Vagina (tissue), 2 donors: ENCODE data around the gene FAM180A. TPM values are rescaled to one million over a fixed set of nuclear protein-coding genes. Genes with fewer than 3 reads are reported as not detected.
A peak's percentile ranks its signal among the peaks of the same experiment; 100 is the strongest.

ENCODE experiments used
- DNase-seq, 2 donors: peaks; one replicate each; pipeline ENCODE4 v3.0.0-alpha.2; 2017; ENCODE audit errors: extremely low spot score in 2 of 2
- H3K27ac ChIP-seq: fragments of 200-600 bp; sonication (generic); one replicate; pipeline ENCODE4 v1.5.1; 2019
- H3K27me3 ChIP-seq: fragments of 200-600 bp; sonication (generic); one replicate; pipeline ENCODE4 v1.5.1; 2019
- H3K36me3 ChIP-seq, 2 donors: fragments of 200-600 bp; sonication (generic); one replicate each; pipeline ENCODE4 v1.5.1; 2017 to 2019
- H3K4me1 ChIP-seq: fragments of 200-600 bp; sonication (generic); one replicate; pipeline ENCODE4 v1.5.1; 2019
- H3K4me3 ChIP-seq, 2 donors: fragments of 200-600 bp; sonication (generic); 1 replicate in 1 of 2; 2 replicates in 1 of 2; pipeline ENCODE4 v1.5.1; 2016 to 2019
- H3K9me3 ChIP-seq: fragments of 200-600 bp; sonication (generic); one replicate; pipeline ENCODE4 v1.5.1; 2019
- CTCF ChIP-seq, 3 experiments: fragments of 450-650 bp in 2 of 3; fragments of 200-600 bp in 1 of 3; sonication (generic) in 1 of 3; IDR thresholded peaks; one replicate each; pipeline ENCODE4 v1.5.1; 2017 to 2019; ENCODE audit warnings: antibody characterized with exemption in 3 of 3, mild to moderate bottlenecking in 2 of 3, moderate library complexity in 2 of 3
- POLR2A ChIP-seq, 2 donors: fragments of 450-650 bp; IDR thresholded peaks; one replicate each; pipeline ENCODE4 v1.6.1; 2017; ENCODE audit warnings: antibody characterized with exemption in 2 of 2, mild to moderate bottlenecking in 2 of 2, moderate library complexity in 2 of 2
- POLR2AphosphoS5 ChIP-seq, 2 donors: sonication (generic); formaldehyde crosslinking; IDR thresholded peaks; one replicate each; pipeline ENCODE4 v1.9.0; 2017; ENCODE audit warnings: antibody characterized with exemption in 2 of 2, mild to moderate bottlenecking in 2 of 2, low read depth in 1 of 2; ENCODE audit not compliant: insufficient read depth in 1 of 2
- intact Hi-C: fragments of 100-400 bp; cut with DNase I; formaldehyde crosslinking; loops from one replicate; pipeline ENCODE4 v1.15.1; 2023
- total RNA-seq: library from RNA; depleted of rRNA; stranded (reverse); fragments of >200 nt; gene quantifications from one replicate; pipeline ENCODE4 v1.2.3, GENCODE V29; 2016

Gene FAM180A
- total RNA-seq = 7.1 TPM

- Histone ChIP-seq H3K36me3 (no peaks in the 10 kb centered on the region), H3K4me1 (peaks cover 26% of the 10 kb centered on the region), H3K4me3 (peak within 1 kb of the TSS; percentile 10 to 22), H3K27me3 (no peaks in the 10 kb centered on the region), H3K27ac (peak within 1 kb of the TSS; percentile 66), H3K9me3 (no peaks in the 10 kb centered on the region)
- DNase-seq = no peak
- intact Hi-C loops = no loop called here
- peak; percentile 32 to 65 for TF ChIP-seq POLR2AphosphoS5 (IDR thresholded peaks at IDR 0.05; ENCODE audit: insufficient read depth in 1 of 2, low read depth in 1 of 2)
- TF ChIP-seq POLR2A (IDR thresholded peaks at IDR 0.05) = no peak
Observed at GRCh38 chr7:135748770-135749169, at the start of gene FAM180A. Gene FAM180A, minus strand, starts transcription at chr7:135748813. Its CDS starts 233 bp downstream, at chr7:135748580.

GRCh38 chr7:135798095-135798494, 49.5 kb upstream of the FAM180A start:
- intact Hi-C loops = no loop called here
- DNase-seq = no peak
- no peak for TF ChIP-seq CTCF (IDR thresholded peaks at IDR 0.05)
- TF ChIP-seq POLR2A (IDR thresholded peaks at IDR 0.05) = no peak
- TF ChIP-seq POLR2AphosphoS5 (IDR thresholded peaks at IDR 0.05; ENCODE audit: insufficient read depth in 1 of 2, low read depth in 1 of 2) = no peak

GRCh38 chr7:135795846-135796570, 47.4 kb upstream of the FAM180A start:
- Histone ChIP-seq H3K36me3 (no peaks in the 10 kb centered on the region), H3K9me3 (no peaks in the 10 kb centered on the region), H3K27me3 (no peaks in the 10 kb centered on the region), H3K27ac (peak overlapping the region; percentile 14), H3K4me1 (peaks cover 13% of the 10 kb centered on the region), H3K4me3 (no peak overlapping the region)
- intact Hi-C loops = no loop called here
- DNase-seq = no peak
- TF ChIP-seq POLR2A (IDR thresholded peaks at IDR 0.05) = no peak
- TF ChIP-seq CTCF (IDR thresholded peaks at IDR 0.05) = no peak

More at GRCh38 chr7:135798095-135798494, 49.5 kb upstream of the FAM180A start:
- peaks cover 14% of the 10 kb centered on the region for H3K4me1 ChIP-seq
- H3K27me3 ChIP-seq = no peaks in the 10 kb centered on the region
- H3K4me3 ChIP-seq = no peak overlapping the region
- no peaks in the 10 kb centered on the region for H3K9me3 ChIP-seq
- H3K27ac ChIP-seq = no peak overlapping the region
- no peaks in the 10 kb centered on the region for H3K36me3 ChIP-seq

GRCh38 chr7:135793841-135794240, 45.2 kb upstream of the FAM180A start:
- intact Hi-C loops = no loop called here
- no peak for TF ChIP-seq POLR2A (IDR thresholded peaks at IDR 0.05)
- TF ChIP-seq CTCF (IDR thresholded peaks at IDR 0.05) = no peak
- TF ChIP-seq POLR2AphosphoS5 (IDR thresholded peaks at IDR 0.05; ENCODE audit: insufficient read depth in 1 of 2, low read depth in 1 of 2) = no peak
- H3K36me3 ChIP-seq = no peaks in the 10 kb centered on the region

GRCh38 chr7:135792866-135793265, 44.3 kb upstream of the FAM180A start:
- intact Hi-C loops = no loop called here

More at GRCh38 chr7:135793841-135794240, 45.2 kb upstream of the FAM180A start:
- no peak overlapping the region for H3K27ac ChIP-seq
- peak in 1 of 2 donors; percentile 42 for DNase-seq
- no peaks in the 10 kb centered on the region for H3K9me3 ChIP-seq
- no peak overlapping the region for H3K4me3 ChIP-seq
- H3K4me1 ChIP-seq = peaks cover 10% of the 10 kb centered on the region
- no peaks in the 10 kb centered on the region for H3K27me3 ChIP-seq

More at GRCh38 chr7:135792866-135793265, 44.3 kb upstream of the FAM180A start:
- peaks cover 10% of the 10 kb centered on the region for H3K4me1 ChIP-seq
- H3K27me3 ChIP-seq = no peaks in the 10 kb centered on the region
- no peak overlapping the region for H3K4me3 ChIP-seq
- no peak overlapping the region for H3K27ac ChIP-seq
- no peaks in the 10 kb centered on the region for H3K9me3 ChIP-seq
- H3K36me3 ChIP-seq = no peaks in the 10 kb centered on the region
- no peak for TF ChIP-seq CTCF (IDR thresholded peaks at IDR 0.05)
- peak in 1 of 2 donors; percentile 70 for DNase-seq
